Measurements from ENCODE around the gene RPH3AL.
"Not testable (repeated sequence)": the region's sequence is repeated elsewhere in the genome, so short reads cannot be mapped to it uniquely, and the experiment has no call there.

The RPH3AL gene

GRCh38 chr17:205148-205669, 147.4 kb downstream of the RPH3AL start:
- H3K27ac ChIP-seq: no peak overlapping the region
- TF ChIP-seq CTCF (conservative IDR thresholded peaks at IDR 0.05): no peak

- no peak overlapping the region for H3K27ac ChIP-seq
- TF ChIP-seq CTCF (conservative IDR thresholded peaks at IDR 0.05): no peak
These were observed 148.0 kb downstream of the RPH3AL start for GRCh38 chr17:204427-205147.

- TF ChIP-seq CTCF (conservative IDR thresholded peaks at IDR 0.05): no peak
- H3K27ac ChIP-seq: no peak overlapping the region
These were observed 150.1 kb downstream of the RPH3AL start for GRCh38 chr17:202501-202951.

GRCh38 chr17:201736-202135, 150.9 kb downstream of the RPH3AL start:
- not testable (repeated sequence) for H3K27ac ChIP-seq

- not testable (repeated sequence) for H3K27ac ChIP-seq
These were observed 151.3 kb downstream of the RPH3AL start for GRCh38 chr17:201257-201656.

GRCh38 chr17:200586-200985, 152.0 kb downstream of the RPH3AL start:
- H3K27ac ChIP-seq: no peak overlapping the region
- TF ChIP-seq CTCF (conservative IDR thresholded peaks at IDR 0.05): no peak

- H3K27ac ChIP-seq: no peak overlapping the region
- no peak for TF ChIP-seq CTCF (conservative IDR thresholded peaks at IDR 0.05)
These were observed 152.6 kb downstream of the RPH3AL start for GRCh38 chr17:199806-200545.

GRCh38 chr17:199191-199604, 153.4 kb downstream of the RPH3AL start:
- no peak for TF ChIP-seq CTCF (conservative IDR thresholded peaks at IDR 0.05)
- no peak overlapping the region for H3K27ac ChIP-seq

- not testable (repeated sequence) for H3K27ac ChIP-seq
These were observed 154.4 kb downstream of the RPH3AL start for GRCh38 chr17:198225-198624.

Data from VCaP (cell line).